Neural cell (in vitro differentiated cells): Measurements from ENCODE around the gene RPS17. TPM values are rescaled to one million over a fixed set of nuclear protein-coding genes. Genes with fewer than 3 reads are reported as not detected.

Experiments
- H2AFZ ChIP-seq: fragments of 200-600, 300-800 bp; sonication (generic), shearing (Covaris generic); 2 replicates; pipeline ENCODE4 v1.6.0; 2014; ENCODE audit warnings: low read depth, mild to moderate bottlenecking, antibody characterized with exemption, low read length, moderate library complexity
- H3F3A ChIP-seq: fragments of 200-600 bp; shearing (Covaris generic); 2 replicates; pipeline ENCODE4 v1.6.1; 2016; ENCODE audit warnings: mild to moderate bottlenecking, moderate library complexity, mixed read lengths, antibody characterized with exemption, low read length; ENCODE audit not compliant: insufficient read depth, poor library complexity, severe bottlenecking
- H3K27ac ChIP-seq: fragments of 200-600, 300-800 bp; sonication (generic), shearing (Covaris generic); 2 replicates; pipeline ENCODE4 v1.5.1; 2014; ENCODE audit warnings: mild to moderate bottlenecking, low read length, moderate library complexity
- H3K27me3 ChIP-seq: fragments of 300-800, 200-600 bp; sonication (generic), shearing (Covaris generic); 2 replicates; pipeline ENCODE4 v1.6.0; 2014; ENCODE audit warnings: mild to moderate bottlenecking, low read depth, low read length, moderate library complexity; ENCODE audit not compliant: insufficient read depth
- H3K36me3 ChIP-seq: fragments of 300-800, 200-600 bp; sonication (generic), shearing (Covaris generic); 2 replicates; pipeline ENCODE4 v1.5.1; 2014; ENCODE audit warnings: mild to moderate bottlenecking, antibody characterized with exemption, low read length, moderate library complexity; ENCODE audit not compliant: insufficient read depth
- H3K4me2 ChIP-seq: fragments of 300-800, 200-600 bp; sonication (generic), shearing (Covaris generic); 2 replicates; pipeline ENCODE4 v1.6.0; 2014; ENCODE audit warnings: mild to moderate bottlenecking, low read length
- H3K4me3 ChIP-seq: fragments of 300-800, 200-600 bp; sonication (generic), shearing (Covaris generic); 2 replicates; pipeline ENCODE4 v1.5.1; 2014; ENCODE audit warnings: mild to moderate bottlenecking, low read length, moderate library complexity
- H3K79me2 ChIP-seq: fragments of 200-600 bp; shearing (Covaris generic); replicated peaks from 2 replicates; pipeline ENCODE4 v1.6.0; 2014; ENCODE audit warnings: mild to moderate bottlenecking, low read length, moderate library complexity; ENCODE audit not compliant: insufficient read depth
- H3K9ac ChIP-seq: fragments of 300-800, 200-600 bp; sonication (generic), shearing (Covaris generic); 2 replicates; pipeline ENCODE4 v1.6.1; 2016; ENCODE audit warnings: mild to moderate bottlenecking, low read length, mixed read lengths
- H3K9me2 ChIP-seq: fragments of 200-600 bp; shearing (Covaris generic); 2 replicates; pipeline ENCODE4 v1.6.1; 2016; ENCODE audit warnings: mild to moderate bottlenecking, low read length, mixed read lengths; ENCODE audit not compliant: insufficient read depth
- H3K9me3 ChIP-seq: fragments of 200-600, 300-800 bp; sonication (generic), shearing (Covaris generic); 2 replicates; pipeline ENCODE4 v1.6.1; 2016; ENCODE audit warnings: mild to moderate bottlenecking, mixed run types, low read length, moderate library complexity, mixed read lengths
- H4K20me1 ChIP-seq: fragments of 200-600 bp; shearing (Covaris generic); 2 replicates; pipeline ENCODE4 v1.6.1; 2016; ENCODE audit warnings: mild to moderate bottlenecking, mixed run types; ENCODE audit not compliant: insufficient read depth
- EP300 ChIP-seq: fragments of 450-650 bp; conservative IDR thresholded peaks from 2 replicates; pipeline ENCODE4 v1.6.1; 2014; ENCODE audit warnings: antibody characterized with exemption, mild to moderate bottlenecking, moderate library complexity; ENCODE audit not compliant: poor library complexity, severe bottlenecking
- EZH2 ChIP-seq: fragments of 200-600, 300-800 bp; shearing (Covaris generic), sonication (generic); IDR thresholded peaks from 2 replicates; pipeline ENCODE4 v1.6.1; 2014; ENCODE audit warnings: antibody characterized with exemption, low read length, borderline replicate concordance, mild to moderate bottlenecking; ENCODE audit not compliant: insufficient read depth, poor library complexity, severe bottlenecking
- MXI1 ChIP-seq: fragments of 450-650 bp; conservative IDR thresholded peaks from 2 replicates; pipeline ENCODE4 v1.6.1; 2014; ENCODE audit warnings: antibody characterized with exemption, mild to moderate bottlenecking; ENCODE audit not compliant: poor library complexity, severe bottlenecking
- POLR2AphosphoS5 ChIP-seq: IDR thresholded peaks from 2 replicates; pipeline ENCODE4 v1.6.1; 2012
- RAD21 ChIP-seq: fragments of 450-650 bp; conservative IDR thresholded peaks from 2 replicates; pipeline ENCODE4 v1.6.1; 2014; ENCODE audit warnings: antibody characterized with exemption, mild to moderate bottlenecking, moderate library complexity
- SMC3 ChIP-seq: fragments of 450-650 bp; conservative IDR thresholded peaks from 2 replicates; pipeline ENCODE4 v1.6.1; 2014; ENCODE audit warnings: antibody characterized with exemption, mild to moderate bottlenecking, moderate library complexity; ENCODE audit not compliant: poor library complexity
- TAF1 ChIP-seq: IDR thresholded peaks from 2 replicates; pipeline ENCODE4 v1.6.1; 2012; ENCODE audit warnings: low read depth
- polyA plus RNA-seq: library from polyadenylated mRNA; depleted of rRNA; stranded (reverse); fragments of >200 nt; gene quantifications from 2 replicates; pipeline ENCODE4 v1.2.3, GENCODE V29; 2014
- TF ChIP-seq, protein P1 (sequence below): fragments of 450-650 bp; IDR thresholded peaks from 2 replicates; pipeline ENCODE4 v1.5.1; 2014; ENCODE audit warnings: antibody characterized with exemption, mild to moderate bottlenecking, moderate library complexity; ENCODE audit not compliant: poor library complexity, severe bottlenecking
- TF ChIP-seq, protein P2 (sequence below): IDR thresholded peaks from 2 replicates; pipeline ENCODE4 v1.6.1; 2012; ENCODE audit warnings: borderline replicate concordance

The RPS17 gene
- polyA plus RNA-seq, 1 donor from 2014 or later: 2,561 TPM

DNA sequence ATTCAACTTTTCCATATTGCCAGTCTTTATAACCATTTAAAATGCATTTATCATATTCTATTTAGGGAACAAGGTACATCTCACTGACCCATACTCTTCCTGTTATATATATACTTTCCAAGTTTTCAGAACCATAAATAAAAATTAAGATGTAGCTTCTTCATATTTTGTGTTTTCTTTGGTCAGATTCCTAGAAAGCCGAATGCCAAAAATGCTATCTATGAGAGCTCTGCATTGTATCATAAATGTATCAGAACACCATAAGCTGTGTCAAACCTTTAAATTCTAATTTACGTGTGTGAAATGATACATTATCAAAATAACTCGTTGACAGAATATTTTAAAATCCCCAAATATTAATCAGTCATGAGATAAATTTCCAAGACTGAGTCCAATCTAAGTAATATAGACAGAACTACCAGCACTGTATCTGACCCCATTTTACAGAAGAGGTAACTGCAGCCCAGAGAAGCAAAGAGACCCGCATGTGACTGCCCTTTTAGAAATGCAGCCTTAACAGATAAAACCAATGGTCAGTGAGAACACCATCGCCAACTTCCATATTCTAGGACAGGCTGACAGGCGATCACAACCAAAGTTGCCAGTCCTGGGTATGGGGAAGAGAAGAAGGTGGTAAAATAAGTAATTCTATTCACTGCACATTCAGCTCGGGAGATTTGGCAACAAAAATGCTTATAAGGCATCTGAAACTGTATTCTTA, 16.2 kb upstream of the RPS17 start:
- H3K36me3 ChIP-seq: no peaks in the 10 kb centered on the region
- no peak overlapping the region for H3K4me3 ChIP-seq
- H3K27ac ChIP-seq: no peak overlapping the region
- no peak overlapping the region for H3K4me2 ChIP-seq
- TF ChIP-seq POLR2AphosphoS5: no peak
- TF ChIP-seq EZH2: no peak
- TF ChIP-seq, protein P1, sequence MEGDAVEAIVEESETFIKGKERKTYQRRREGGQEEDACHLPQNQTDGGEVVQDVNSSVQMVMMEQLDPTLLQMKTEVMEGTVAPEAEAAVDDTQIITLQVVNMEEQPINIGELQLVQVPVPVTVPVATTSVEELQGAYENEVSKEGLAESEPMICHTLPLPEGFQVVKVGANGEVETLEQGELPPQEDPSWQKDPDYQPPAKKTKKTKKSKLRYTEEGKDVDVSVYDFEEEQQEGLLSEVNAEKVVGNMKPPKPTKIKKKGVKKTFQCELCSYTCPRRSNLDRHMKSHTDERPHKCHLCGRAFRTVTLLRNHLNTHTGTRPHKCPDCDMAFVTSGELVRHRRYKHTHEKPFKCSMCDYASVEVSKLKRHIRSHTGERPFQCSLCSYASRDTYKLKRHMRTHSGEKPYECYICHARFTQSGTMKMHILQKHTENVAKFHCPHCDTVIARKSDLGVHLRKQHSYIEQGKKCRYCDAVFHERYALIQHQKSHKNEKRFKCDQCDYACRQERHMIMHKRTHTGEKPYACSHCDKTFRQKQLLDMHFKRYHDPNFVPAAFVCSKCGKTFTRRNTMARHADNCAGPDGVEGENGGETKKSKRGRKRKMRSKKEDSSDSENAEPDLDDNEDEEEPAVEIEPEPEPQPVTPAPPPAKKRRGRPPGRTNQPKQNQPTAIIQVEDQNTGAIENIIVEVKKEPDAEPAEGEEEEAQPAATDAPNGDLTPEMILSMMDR: no peak
- TF ChIP-seq RAD21: no peak
- no peak for TF ChIP-seq EP300
- TF ChIP-seq MXI1: no peak
- TF ChIP-seq, protein P2, sequence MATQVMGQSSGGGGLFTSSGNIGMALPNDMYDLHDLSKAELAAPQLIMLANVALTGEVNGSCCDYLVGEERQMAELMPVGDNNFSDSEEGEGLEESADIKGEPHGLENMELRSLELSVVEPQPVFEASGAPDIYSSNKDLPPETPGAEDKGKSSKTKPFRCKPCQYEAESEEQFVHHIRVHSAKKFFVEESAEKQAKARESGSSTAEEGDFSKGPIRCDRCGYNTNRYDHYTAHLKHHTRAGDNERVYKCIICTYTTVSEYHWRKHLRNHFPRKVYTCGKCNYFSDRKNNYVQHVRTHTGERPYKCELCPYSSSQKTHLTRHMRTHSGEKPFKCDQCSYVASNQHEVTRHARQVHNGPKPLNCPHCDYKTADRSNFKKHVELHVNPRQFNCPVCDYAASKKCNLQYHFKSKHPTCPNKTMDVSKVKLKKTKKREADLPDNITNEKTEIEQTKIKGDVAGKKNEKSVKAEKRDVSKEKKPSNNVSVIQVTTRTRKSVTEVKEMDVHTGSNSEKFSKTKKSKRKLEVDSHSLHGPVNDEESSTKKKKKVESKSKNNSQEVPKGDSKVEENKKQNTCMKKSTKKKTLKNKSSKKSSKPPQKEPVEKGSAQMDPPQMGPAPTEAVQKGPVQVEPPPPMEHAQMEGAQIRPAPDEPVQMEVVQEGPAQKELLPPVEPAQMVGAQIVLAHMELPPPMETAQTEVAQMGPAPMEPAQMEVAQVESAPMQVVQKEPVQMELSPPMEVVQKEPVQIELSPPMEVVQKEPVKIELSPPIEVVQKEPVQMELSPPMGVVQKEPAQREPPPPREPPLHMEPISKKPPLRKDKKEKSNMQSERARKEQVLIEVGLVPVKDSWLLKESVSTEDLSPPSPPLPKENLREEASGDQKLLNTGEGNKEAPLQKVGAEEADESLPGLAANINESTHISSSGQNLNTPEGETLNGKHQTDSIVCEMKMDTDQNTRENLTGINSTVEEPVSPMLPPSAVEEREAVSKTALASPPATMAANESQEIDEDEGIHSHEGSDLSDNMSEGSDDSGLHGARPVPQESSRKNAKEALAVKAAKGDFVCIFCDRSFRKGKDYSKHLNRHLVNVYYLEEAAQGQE: no peak
- TF ChIP-seq SMC3: no peak
- TF ChIP-seq TAF1: no peak
- no peaks in the 10 kb centered on the region for H3K9me3 ChIP-seq
- no peaks in the 10 kb centered on the region for H3K9me2 ChIP-seq
- H3K9ac ChIP-seq: no peak overlapping the region
- no peak overlapping the region for H2AFZ ChIP-seq
- H3K27me3 ChIP-seq: no peaks in the 10 kb centered on the region
- no peaks in the 10 kb centered on the region for H3F3A ChIP-seq
- no peaks in the 10 kb centered on the region for H3K79me2 ChIP-seq
- no peaks in the 10 kb centered on the region for H4K20me1 ChIP-seq

DNA sequence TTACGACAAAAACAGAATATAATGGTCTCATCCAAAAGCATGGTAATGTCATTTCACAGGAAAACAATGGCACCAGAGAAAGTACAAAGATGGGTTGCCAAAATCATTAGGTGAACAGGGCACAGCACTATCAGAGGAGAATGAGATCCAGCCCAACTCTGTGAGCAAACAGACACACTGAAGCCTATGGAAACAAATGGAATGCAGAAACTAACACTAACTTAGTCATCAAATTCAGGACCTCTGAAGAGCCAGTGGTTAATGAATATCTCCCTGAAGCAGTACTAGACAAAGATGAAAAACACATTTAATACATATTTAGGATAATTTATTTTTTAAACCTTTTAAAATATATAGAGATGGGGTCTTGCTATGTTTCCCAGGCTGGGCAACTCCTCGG, 14.6 kb upstream of the RPS17 start:
- TF ChIP-seq, protein P2: no peak
- TF ChIP-seq TAF1: no peak
- TF ChIP-seq EP300: no peak
- TF ChIP-seq RAD21: no peak
- no peak for TF ChIP-seq EZH2
- no peak for TF ChIP-seq SMC3
- TF ChIP-seq MXI1: no peak
- TF ChIP-seq, protein P1: no peak
- no peaks in the 10 kb centered on the region for H3K27me3 ChIP-seq
- no peak overlapping the region for H2AFZ ChIP-seq
- no peak overlapping the region for H3K9ac ChIP-seq
- no peaks in the 10 kb centered on the region for H3K36me3 ChIP-seq
- no peaks in the 10 kb centered on the region for H3K79me2 ChIP-seq
- no peak overlapping the region for H3K4me2 ChIP-seq
- H3K4me3 ChIP-seq: no peak overlapping the region
- no peaks in the 10 kb centered on the region for H3F3A ChIP-seq
- no peaks in the 10 kb centered on the region for H3K9me2 ChIP-seq
- H4K20me1 ChIP-seq: no peaks in the 10 kb centered on the region
- H3K9me3 ChIP-seq: no peaks in the 10 kb centered on the region
- H3K27ac ChIP-seq: no peak overlapping the region
